Measurements from ENCODE around the gene CEP152. TPM values are rescaled to one million over a fixed set of nuclear protein-coding genes. Genes with fewer than 3 reads are reported as not detected.
"Not testable (repeated sequence)": the region's sequence is repeated elsewhere in the genome, so short reads cannot be mapped to it uniquely, and the experiment has no call there.

CEP152 gene
- total RNA-seq, 2 donors from 2014 or later, result 3.6 to 7.9 TPM

DNA sequence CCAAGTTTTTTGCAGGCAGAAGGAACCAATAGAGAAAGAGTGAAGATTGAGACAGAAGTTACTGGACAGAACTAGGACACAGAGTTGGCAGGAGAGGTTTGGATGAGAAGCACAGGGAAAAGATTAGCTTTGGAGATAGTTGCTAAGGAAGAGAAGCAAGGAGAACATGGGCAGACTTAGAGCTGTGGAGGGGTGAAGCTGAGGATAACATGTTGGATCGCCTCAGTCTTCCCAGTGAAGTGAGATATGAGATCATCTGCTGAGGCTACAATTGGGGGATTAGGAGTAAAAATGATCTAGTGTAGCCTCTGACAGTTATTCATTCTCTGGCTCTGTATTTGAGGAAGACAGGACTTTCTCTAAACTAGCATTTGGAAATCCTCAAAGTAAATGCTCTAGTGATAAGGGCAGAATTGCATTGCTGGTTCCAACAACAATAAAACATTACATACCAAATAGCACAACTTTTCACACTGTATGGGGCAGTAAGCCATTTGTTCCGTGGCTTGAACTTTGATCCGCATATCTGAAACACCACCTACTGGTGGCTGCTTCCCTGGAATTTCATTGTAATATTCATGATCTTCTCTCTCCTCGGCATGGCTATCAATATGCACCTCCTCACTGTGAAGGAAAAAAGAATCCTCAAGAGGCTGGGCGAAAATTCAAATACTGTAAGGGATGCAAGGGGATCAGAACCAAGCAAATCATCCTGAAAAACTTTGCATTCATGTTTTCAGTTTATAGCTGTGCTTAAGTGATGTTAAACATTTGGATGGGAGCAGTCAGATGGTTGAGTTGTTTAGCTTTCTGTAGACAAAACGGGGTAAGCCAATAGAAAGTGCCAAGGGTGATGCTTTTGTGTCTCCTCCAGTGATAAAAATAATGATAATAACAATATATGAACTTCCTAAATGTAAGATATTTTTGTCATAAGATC is 44.9 kb upstream of the CEP152 start:
- intact Hi-C loops (cut with DNase I), result loop anchor here (10.0 kb wide), 2 partner anchors 491 to 569 kb away; partner anchors contain the start of gene FGF7
- TF ChIP-seq, protein P1, sequence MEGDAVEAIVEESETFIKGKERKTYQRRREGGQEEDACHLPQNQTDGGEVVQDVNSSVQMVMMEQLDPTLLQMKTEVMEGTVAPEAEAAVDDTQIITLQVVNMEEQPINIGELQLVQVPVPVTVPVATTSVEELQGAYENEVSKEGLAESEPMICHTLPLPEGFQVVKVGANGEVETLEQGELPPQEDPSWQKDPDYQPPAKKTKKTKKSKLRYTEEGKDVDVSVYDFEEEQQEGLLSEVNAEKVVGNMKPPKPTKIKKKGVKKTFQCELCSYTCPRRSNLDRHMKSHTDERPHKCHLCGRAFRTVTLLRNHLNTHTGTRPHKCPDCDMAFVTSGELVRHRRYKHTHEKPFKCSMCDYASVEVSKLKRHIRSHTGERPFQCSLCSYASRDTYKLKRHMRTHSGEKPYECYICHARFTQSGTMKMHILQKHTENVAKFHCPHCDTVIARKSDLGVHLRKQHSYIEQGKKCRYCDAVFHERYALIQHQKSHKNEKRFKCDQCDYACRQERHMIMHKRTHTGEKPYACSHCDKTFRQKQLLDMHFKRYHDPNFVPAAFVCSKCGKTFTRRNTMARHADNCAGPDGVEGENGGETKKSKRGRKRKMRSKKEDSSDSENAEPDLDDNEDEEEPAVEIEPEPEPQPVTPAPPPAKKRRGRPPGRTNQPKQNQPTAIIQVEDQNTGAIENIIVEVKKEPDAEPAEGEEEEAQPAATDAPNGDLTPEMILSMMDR (IDR thresholded peaks at IDR 0.05), result peak; percentile 30 to 70 (median 52)
- no peak for TF ChIP-seq POLR2A (IDR thresholded peaks at IDR 0.05)
- peak; percentile 17 to 53 (median 34) for DNase-seq
- H3K4me3 ChIP-seq, result no peak overlapping the region
- H3K36me3 ChIP-seq (replicated peaks in 1 of 2; ENCODE audit: insufficient read depth in 1 of 2, low read depth in 2 of 2), result no peaks in the 10 kb centered on the region
- peaks cover 9% of the 10 kb centered on the region for H3K4me1 ChIP-seq
- H3K27me3 ChIP-seq, result no peaks in the 10 kb centered on the region
- no peaks in the 10 kb centered on the region for H3K9me3 ChIP-seq
- WGBS, 2 donors, result 12 to 14% methylated on average over 6 of the region's 6 CpGs
- peak; percentile 75 for ATAC-seq
- no peak overlapping the region for H3K27ac ChIP-seq

DNA sequence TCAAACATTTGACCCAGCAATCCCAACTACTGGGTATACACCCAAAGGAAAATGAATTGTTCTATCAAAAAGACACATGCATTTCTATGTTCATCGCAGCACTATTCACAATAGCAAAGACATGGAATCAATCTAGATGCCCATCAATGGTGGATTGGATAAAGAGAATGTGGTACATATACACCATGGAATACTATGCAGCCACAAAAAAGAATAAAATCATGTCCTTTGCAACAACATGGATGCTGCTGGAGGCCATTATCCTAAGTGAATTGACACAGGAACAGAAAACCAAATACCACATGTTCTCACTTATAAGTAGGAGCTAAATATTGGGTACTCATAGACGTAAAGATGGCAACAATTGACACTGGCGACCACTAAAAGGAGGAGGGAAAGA is 43.6 kb upstream of the CEP152 start:
- ATAC-seq; H3K4me3 ChIP-seq; H3K4me1 ChIP-seq; H3K27me3 ChIP-seq; H3K27ac ChIP-seq; H3K9me3 ChIP-seq; DNase-seq; H3K36me3 ChIP-seq (replicated peaks in 1 of 2; ENCODE audit: insufficient read depth in 1 of 2, low read depth in 2 of 2): not testable (repeated sequence)
- intact Hi-C loops (cut with DNase I), result loop anchor here (10.0 kb wide), 2 partner anchors 490 to 570 kb away; partner anchors contain the start of gene FGF7
- 89 to 90% methylated on average over 3 of the region's 3 CpGs for WGBS, 2 donors

DNA sequence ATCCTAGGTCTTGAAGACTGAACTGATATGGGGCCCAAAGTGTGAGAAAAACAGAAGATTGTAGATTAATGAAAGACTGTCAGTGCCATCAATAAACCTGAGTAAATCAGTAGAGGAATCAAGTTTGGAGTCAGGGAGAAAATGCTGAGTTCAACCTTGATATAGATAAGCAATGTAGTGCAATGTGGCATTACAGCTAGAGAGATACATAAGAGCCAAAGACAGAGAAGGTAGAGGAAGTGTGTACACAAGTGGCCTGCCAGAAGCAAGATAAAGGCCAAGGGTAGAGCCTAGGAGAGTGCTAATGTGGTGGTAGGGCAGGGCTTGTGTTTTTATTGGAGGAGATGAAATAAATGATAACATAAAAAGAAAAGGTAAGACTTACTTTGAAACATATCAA is 41.1 kb upstream of the CEP152 start:
- Histone ChIP-seq H3K27me3 (no peaks in the 10 kb centered on the region), H3K27ac (no peak overlapping the region), H3K4me1 (peaks cover 9% of the 10 kb centered on the region), H3K9me3 (no peaks in the 10 kb centered on the region), H3K36me3 (replicated peaks in 1 of 2; ENCODE audit: insufficient read depth in 1 of 2, low read depth in 2 of 2) (no peaks in the 10 kb centered on the region), H3K4me3 (no peak overlapping the region)
- intact Hi-C loops (cut with DNase I), result loop anchor here (10.0 kb wide), 2 partner anchors 487 to 573 kb away; partner anchors contain the start of gene FGF7
- DNase-seq (no peak), ATAC-seq (no peak)
- TF ChIP-seq POLR2A (IDR thresholded peaks at IDR 0.05), result no peak
- TF ChIP-seq, protein P1 (IDR thresholded peaks at IDR 0.05), result no peak

DNA sequence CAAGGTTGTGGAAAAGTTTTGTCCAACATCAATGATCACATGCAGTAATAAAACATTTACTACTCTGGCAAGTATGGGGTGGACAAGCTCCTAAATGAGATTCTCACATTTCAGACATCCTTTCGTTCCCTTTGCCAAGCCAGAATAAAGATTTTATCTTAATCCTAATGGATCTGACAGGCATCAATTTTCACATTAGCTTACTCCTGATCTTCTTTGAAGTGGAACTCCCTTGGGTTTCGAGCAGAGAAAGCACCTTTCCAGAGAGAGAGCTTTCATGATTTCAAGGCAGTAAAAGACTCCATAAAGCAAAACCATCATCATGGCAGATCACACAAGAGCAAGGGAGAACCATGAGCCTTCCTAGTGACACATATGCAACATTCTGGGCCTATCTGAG is 39.8 kb upstream of the CEP152 start:
- H3K27me3 ChIP-seq, result no peaks in the 10 kb centered on the region
- 71 to 74% methylated on average over 2 of the region's 2 CpGs for WGBS, 2 donors
- peaks cover 4% of the 10 kb centered on the region for H3K4me1 ChIP-seq
- intact Hi-C loops (cut with DNase I), result loop anchor here (10.0 kb wide), 2 partner anchors 486 to 574 kb away; partner anchors contain the start of gene FGF7
- no peak overlapping the region for H3K4me3 ChIP-seq
- no peak for DNase-seq
- H3K27ac ChIP-seq, result no peak overlapping the region
- H3K9me3 ChIP-seq, result no peaks in the 10 kb centered on the region
- no peak for ATAC-seq
- no peaks in the 10 kb centered on the region for H3K36me3 ChIP-seq (replicated peaks in 1 of 2; ENCODE audit: insufficient read depth in 1 of 2, low read depth in 2 of 2)
- no peak for TF ChIP-seq POLR2A (IDR thresholded peaks at IDR 0.05)
- TF ChIP-seq, protein P1 (IDR thresholded peaks at IDR 0.05), result no peak

DNA sequence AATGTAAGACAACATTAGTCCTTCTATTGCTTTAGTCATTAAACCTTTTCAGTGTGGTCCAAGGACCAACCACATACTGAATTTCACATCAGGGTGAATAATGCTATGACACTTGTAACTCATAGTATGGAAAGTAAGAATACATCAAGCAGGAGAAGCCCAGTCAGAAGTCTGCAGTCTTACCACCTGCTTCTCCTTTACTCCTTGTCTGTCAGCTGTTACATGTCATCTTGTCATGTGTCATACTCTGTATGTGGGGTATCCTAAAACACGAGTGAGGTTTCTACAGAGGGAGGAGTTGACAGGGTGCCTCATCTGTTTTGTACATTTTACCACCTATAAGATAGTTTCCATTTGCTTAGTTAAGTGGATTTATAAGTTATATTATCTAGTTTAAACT is 34.3 kb upstream of the CEP152 start:
- ATAC-seq, result no peak

More for the DNA sequence above, 34.3 kb upstream of the CEP152 start:
- intact Hi-C loops (cut with DNase I), result no loop called here
- no peak for TF ChIP-seq POLR2A (IDR thresholded peaks at IDR 0.05)
- TF ChIP-seq, protein P1 (IDR thresholded peaks at IDR 0.05), result no peak
- WGBS, 2 donors, result 65 to 68% methylated on average over 1 of the region's 1 CpG
- no peaks in the 10 kb centered on the region for H3K36me3 ChIP-seq (replicated peaks in 1 of 2; ENCODE audit: insufficient read depth in 1 of 2, low read depth in 2 of 2)
- peaks cover 6% of the 10 kb centered on the region for H3K4me1 ChIP-seq
- no peaks in the 10 kb centered on the region for H3K27me3 ChIP-seq
- no peak overlapping the region for H3K27ac ChIP-seq
- H3K4me3 ChIP-seq, result no peak overlapping the region
- DNase-seq, result no peak
- H3K9me3 ChIP-seq, result no peaks in the 10 kb centered on the region
